DND-41 (cell line): Measurements from ENCODE around the gene RMI1.

Experiments
- EZH2 ChIP-seq: IDR thresholded peaks from 3 replicates; pipeline ENCODE4 v1.6.1; 2012; ENCODE audit warnings: borderline replicate concordance, low read depth, mild to moderate bottlenecking, moderate library complexity, low read length, inconsistent platforms; ENCODE audit not compliant: severe bottlenecking
- TF ChIP-seq, protein P1 (sequence below): IDR thresholded peaks from 2 replicates; pipeline ENCODE4 v1.5.1; 2012; ENCODE audit warnings: borderline replicate concordance, low read length, moderate library complexity, mild to moderate bottlenecking; ENCODE audit not compliant: poor library complexity, severe bottlenecking; ENCODE audit errors: extremely low read depth

DNA sequence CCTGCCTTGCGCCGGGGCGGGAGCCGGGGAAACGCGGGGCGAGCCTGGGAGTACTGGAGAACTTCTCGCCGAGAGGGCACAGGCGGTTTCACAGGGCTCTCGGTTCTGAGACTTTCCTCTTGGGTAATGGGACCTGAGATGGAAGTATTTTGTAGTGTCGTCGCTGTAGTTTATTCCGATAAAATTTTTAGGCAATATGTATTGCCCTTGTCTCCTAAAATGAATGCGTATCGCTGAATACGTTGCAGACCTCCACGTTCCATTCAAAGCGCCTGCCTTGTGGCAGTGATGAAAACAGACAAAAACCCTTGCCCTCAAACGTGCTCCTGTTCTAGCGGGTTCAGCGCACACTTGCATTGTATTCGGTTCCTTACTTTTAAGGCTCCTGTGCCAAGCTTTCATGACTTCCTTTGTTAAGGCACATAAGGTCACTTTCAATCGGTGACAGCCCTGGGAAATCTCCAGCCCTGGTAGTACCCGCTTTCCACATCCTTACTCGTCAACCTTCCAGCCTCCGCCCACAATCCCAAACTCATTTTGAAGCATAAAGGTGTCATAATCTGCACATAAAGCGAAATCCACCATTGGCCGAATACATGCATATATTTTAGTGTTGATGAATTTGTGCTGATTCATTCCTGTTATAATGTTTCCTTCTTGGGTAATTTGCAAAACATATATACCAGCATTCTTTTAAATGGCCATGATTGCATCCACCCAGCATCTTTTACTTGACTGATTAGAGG lies 694 bp downstream of the RMI1 start:
- TF ChIP-seq, protein P1, sequence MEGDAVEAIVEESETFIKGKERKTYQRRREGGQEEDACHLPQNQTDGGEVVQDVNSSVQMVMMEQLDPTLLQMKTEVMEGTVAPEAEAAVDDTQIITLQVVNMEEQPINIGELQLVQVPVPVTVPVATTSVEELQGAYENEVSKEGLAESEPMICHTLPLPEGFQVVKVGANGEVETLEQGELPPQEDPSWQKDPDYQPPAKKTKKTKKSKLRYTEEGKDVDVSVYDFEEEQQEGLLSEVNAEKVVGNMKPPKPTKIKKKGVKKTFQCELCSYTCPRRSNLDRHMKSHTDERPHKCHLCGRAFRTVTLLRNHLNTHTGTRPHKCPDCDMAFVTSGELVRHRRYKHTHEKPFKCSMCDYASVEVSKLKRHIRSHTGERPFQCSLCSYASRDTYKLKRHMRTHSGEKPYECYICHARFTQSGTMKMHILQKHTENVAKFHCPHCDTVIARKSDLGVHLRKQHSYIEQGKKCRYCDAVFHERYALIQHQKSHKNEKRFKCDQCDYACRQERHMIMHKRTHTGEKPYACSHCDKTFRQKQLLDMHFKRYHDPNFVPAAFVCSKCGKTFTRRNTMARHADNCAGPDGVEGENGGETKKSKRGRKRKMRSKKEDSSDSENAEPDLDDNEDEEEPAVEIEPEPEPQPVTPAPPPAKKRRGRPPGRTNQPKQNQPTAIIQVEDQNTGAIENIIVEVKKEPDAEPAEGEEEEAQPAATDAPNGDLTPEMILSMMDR, result no peak
- TF ChIP-seq EZH2, result no peak
